Peyer's patch (tissue), 4 donors: ENCODE data around the gene TRABD2A. TPM values are rescaled to one million over a fixed set of nuclear protein-coding genes. Genes with fewer than 3 reads are reported as not detected.

Experiments
- DNase-seq, 3 donors: peaks; one replicate each; pipeline ENCODE4 v3.0.0-alpha.2; 2017 to 2019
- H3K27ac ChIP-seq, 4 donors: fragments of 200-600 bp; sonication (generic); one replicate each; pipeline ENCODE4 v1.5.1; 2016 to 2019
- H3K27me3 ChIP-seq, 2 donors: fragments of 200-600 bp; sonication (generic); one replicate each; pipeline ENCODE4 v1.5.1; 2019
- H3K36me3 ChIP-seq, 3 donors: fragments of 200-600 bp; sonication (generic); one replicate each; pipeline ENCODE4 v1.5.1; 2016 to 2019
- H3K4me1 ChIP-seq, 4 donors: fragments of 200-600 bp; sonication (generic); one replicate each; pipeline ENCODE4 v1.5.1; 2016 to 2019
- H3K4me3 ChIP-seq, 4 donors: fragments of 200-600 bp; sonication (generic); 1 replicate in 3 of 4; 2 replicates in 1 of 4; pipeline ENCODE4 v1.5.1; 2016 to 2019; ENCODE audit warnings: mild to moderate bottlenecking in 1 of 4
- H3K9me3 ChIP-seq, 4 donors: fragments of 200-600 bp; sonication (generic); one replicate each; pipeline ENCODE4 v1.5.1; 2016 to 2019; ENCODE audit warnings: mild to moderate bottlenecking in 1 of 4
- POLR2A ChIP-seq, 2 donors: fragments of 450-650 bp; IDR thresholded peaks; one replicate each; pipeline ENCODE4 v1.5.1; 2017; ENCODE audit warnings: antibody characterized with exemption in 2 of 2, mild to moderate bottlenecking in 2 of 2, moderate library complexity in 2 of 2
- total RNA-seq, 4 donors: library from RNA; depleted of rRNA; stranded (reverse); fragments of >200 nt; gene quantifications; one replicate each; pipeline ENCODE4 v1.1.0, GENCODE V29; 2016
- TF ChIP-seq, protein P1 (sequence below), 6 experiments: fragments of 450-650 bp in 4 of 6; fragments of 200-600 bp in 2 of 6; sonication (generic) in 1 of 6; IDR thresholded peaks; one replicate each; pipeline ENCODE4 v1.5.1; 2017 to 2019; ENCODE audit warnings: antibody characterized with exemption in 6 of 6, mild to moderate bottlenecking in 3 of 6, moderate library complexity in 1 of 6

TRABD2A gene
- total RNA-seq, 4 donors from 2014 or later, result 32.2 to 85.4 (median 55.0) TPM

DNA sequence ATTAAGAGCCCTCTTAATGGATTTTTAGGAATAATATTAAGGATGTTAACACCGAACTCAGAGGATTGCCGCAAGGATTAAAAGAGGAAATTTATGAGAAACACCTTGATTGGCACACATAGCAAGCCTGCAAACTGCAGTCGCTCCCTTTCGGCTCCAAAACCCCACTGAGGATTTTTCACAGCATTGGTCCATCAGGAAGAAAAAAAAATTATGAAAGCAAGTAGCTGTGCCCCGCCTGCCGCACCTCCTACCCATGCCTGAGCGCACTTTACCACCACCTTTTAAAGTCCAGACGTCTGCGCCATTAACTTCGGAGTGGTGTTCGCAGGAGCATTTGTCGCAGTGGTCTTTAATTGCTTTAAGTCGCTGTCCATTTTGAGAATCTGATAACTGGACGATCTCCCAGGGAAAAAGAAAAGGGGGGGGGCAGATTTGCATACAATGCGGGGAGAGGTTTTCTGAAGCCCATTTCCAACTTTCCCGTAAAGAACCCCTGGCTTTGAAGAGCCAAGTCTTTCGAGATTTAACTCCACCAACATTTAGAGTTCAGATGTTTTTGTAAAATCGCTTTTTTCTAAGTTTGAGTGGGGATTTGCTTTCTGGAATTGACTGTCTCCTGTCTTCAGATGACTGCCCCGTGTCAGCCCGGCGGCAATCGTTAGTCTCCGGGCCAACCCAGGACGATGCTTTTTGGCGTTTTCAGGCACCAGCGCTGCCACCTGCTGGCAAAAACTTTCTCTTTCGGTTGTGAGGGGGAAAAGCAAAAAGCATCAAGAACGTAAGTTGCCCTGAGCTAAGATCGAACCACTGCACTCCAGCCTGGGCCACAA lies 913 bp upstream of the TRABD2A start:
- Histone ChIP-seq H3K27me3 (peaks cover 0 to 7% of the 10 kb centered on the region in 2 donors), H3K9me3 (no peaks in the 10 kb centered on the region), H3K4me1 (peaks cover 0 to 11% (median 0%) of the 10 kb centered on the region in 4 donors), H3K4me3 (peak overlapping the region; percentile 52 to 90 (median 67)), H3K27ac (peak overlapping the region; percentile 68 to 72 (median 72)), H3K36me3 (no peaks in the 10 kb centered on the region)
- TF ChIP-seq, protein P1, sequence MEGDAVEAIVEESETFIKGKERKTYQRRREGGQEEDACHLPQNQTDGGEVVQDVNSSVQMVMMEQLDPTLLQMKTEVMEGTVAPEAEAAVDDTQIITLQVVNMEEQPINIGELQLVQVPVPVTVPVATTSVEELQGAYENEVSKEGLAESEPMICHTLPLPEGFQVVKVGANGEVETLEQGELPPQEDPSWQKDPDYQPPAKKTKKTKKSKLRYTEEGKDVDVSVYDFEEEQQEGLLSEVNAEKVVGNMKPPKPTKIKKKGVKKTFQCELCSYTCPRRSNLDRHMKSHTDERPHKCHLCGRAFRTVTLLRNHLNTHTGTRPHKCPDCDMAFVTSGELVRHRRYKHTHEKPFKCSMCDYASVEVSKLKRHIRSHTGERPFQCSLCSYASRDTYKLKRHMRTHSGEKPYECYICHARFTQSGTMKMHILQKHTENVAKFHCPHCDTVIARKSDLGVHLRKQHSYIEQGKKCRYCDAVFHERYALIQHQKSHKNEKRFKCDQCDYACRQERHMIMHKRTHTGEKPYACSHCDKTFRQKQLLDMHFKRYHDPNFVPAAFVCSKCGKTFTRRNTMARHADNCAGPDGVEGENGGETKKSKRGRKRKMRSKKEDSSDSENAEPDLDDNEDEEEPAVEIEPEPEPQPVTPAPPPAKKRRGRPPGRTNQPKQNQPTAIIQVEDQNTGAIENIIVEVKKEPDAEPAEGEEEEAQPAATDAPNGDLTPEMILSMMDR (IDR thresholded peaks at IDR 0.05), result peak; percentile 47 to 81 (median 72)
- no peak for TF ChIP-seq POLR2A (IDR thresholded peaks at IDR 0.05)
- DNase-seq, result peak; percentile 87 to 96 (median 90)

GRCh38 chr2:84880395-84880644 lies 564 bp downstream of the TRABD2A start:
- Histone ChIP-seq H3K27me3 (peaks cover 0 to 7% of the 10 kb centered on the region in 2 donors), H3K27ac (peak overlapping the region; percentile 68 to 72 (median 72))
- TF ChIP-seq, protein P1 (IDR thresholded peaks at IDR 0.05), result no peak
- TF ChIP-seq POLR2A (IDR thresholded peaks at IDR 0.05), result no peak

DNA sequence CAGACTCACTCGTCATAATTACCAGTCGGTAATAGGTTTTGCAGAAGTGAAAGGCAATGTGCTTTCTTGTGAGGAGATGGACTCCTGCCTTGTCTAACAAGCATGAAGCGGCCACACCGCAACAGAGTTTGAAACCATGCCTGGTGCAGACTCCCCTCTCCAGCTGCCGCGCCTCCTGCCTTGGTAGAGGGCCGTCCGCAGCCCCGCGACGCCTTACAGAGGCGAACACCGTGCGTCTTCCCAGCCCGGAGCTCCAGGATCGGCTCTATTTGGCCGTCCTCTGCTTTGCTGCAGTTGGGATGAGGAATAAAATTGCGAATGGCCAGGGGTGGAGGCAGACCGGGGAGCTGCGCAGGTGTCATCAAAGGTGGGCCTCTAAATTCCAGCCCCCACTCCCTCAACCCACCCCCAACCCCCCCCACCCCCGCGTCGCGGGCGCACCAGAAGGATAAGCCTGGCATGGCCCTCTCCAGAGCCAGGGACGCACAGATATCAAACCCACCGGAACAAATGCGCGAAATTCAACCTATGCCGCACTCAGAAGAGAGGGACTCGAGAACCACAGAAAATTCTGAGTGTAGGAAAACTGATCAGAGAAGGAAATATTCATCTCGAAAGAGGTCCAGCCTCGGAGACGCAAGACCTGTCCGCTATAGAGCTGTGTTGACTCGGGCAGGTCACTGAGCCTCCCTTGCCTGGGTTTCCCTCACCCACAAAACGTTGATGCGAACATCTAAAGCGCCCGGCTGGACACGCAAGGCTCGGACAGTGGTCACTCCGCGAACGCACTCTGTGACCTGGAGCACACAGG lies 1.1 kb downstream of the TRABD2A start:
- H3K4me3 ChIP-seq, result peak overlapping the region; percentile 52 to 90 (median 67)

More at GRCh38 chr2:84880395-84880644, 564 bp downstream of the TRABD2A start:
- Histone ChIP-seq H3K36me3 (no peaks in the 10 kb centered on the region), H3K4me3 (peak overlapping the region; percentile 52 to 90 (median 67)), H3K9me3 (no peaks in the 10 kb centered on the region), H3K4me1 (peaks cover 0 to 11% (median 0%) of the 10 kb centered on the region in 4 donors)
- no peak for DNase-seq

DNA sequence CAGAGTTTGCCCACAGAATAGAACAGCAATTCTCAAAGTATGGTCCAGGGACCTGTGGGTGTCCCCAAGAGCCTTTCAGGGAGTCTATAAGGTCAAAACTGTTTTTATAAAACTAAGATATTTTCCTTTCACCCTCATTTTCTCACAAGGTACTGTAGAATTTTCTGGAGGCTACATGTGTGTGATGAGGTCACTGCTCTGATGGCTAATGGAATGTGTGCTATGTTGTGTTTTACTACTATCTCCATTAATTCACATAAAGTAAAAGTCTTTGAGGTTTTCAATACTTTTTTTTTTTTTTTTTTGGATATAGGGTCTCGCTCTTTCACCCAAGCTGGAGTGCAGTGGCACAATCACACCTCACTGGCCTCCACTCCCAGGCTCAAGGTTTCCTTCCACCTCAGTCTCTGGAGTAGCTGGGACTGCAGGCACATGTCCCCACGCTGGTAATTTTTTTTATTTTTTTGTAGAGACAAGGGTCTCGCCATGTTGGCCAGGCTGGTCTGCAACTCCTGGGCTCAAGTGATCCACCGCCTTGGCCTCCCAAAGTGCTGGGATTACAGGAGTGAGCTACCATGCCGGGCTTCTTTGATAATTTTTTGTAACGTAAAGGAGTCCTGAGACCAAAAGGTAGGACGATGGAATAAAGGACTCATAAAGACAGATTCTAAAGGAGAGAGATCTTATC lies 1.8 kb downstream of the TRABD2A start:
- Histone ChIP-seq H3K27me3 (peaks cover 0 to 7% of the 10 kb centered on the region in 2 donors), H3K4me1 (peaks cover 0 to 11% (median 0%) of the 10 kb centered on the region in 4 donors), H3K36me3 (no peaks in the 10 kb centered on the region), H3K27ac (peak overlapping the region in 3 of 4 donors; percentile 71 to 72 (median 72)), H3K9me3 (no peaks in the 10 kb centered on the region), H3K4me3 (peak overlapping the region in 2 of 4 donors; percentile 71 to 90)
- peak in 1 of 3 donors; percentile 16 for DNase-seq
- TF ChIP-seq, protein P1 (IDR thresholded peaks at IDR 0.05), result no peak
- TF ChIP-seq POLR2A (IDR thresholded peaks at IDR 0.05), result no peak

More for the DNA sequence above, 1.1 kb downstream of the TRABD2A start:
- no peaks in the 10 kb centered on the region for H3K36me3 ChIP-seq
- peak overlapping the region; percentile 68 to 72 (median 72) for H3K27ac ChIP-seq
- H3K9me3 ChIP-seq, result no peaks in the 10 kb centered on the region
- peaks cover 0 to 11% (median 0%) of the 10 kb centered on the region in 4 donors for H3K4me1 ChIP-seq
- peak in 2 of 3 donors; percentile 68 to 75 for DNase-seq
- peaks cover 0 to 7% of the 10 kb centered on the region in 2 donors for H3K27me3 ChIP-seq
- TF ChIP-seq, protein P1 (IDR thresholded peaks at IDR 0.05), result no peak
- TF ChIP-seq POLR2A (IDR thresholded peaks at IDR 0.05), result no peak

DNA sequence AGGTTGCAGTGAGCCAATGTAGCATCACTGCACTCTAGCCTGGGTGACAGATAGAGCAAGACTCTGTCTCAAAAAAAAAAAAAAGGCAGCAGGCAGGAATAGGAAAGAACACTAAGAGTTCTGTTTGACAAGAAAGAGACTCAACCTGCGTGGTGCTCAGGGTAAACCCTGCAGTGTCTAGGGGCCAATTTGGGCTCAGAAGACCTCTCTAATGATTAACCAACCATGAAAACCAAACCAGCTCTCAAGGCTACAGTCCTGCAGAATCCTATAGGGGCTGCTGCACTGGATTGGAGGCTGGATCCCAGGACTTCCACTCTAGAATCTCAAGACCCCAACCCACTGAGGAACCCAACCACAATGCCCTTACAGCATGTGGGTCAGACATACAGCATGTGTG lies 2.4 kb downstream of the TRABD2A start:
- peak in 1 of 3 donors; percentile 12 for DNase-seq
- H3K4me1 ChIP-seq, result peaks cover 0 to 11% (median 0%) of the 10 kb centered on the region in 4 donors
- H3K4me3 ChIP-seq, result no peak overlapping the region
- H3K27me3 ChIP-seq, result peaks cover 0 to 7% of the 10 kb centered on the region in 2 donors
- no peaks in the 10 kb centered on the region for H3K36me3 ChIP-seq
- no peak for TF ChIP-seq POLR2A (IDR thresholded peaks at IDR 0.05)
- TF ChIP-seq, protein P1 (IDR thresholded peaks at IDR 0.05), result no peak
- H3K9me3 ChIP-seq, result no peaks in the 10 kb centered on the region
- no peak overlapping the region for H3K27ac ChIP-seq
